ENCODE measurements around the gene MPP2. TPM values are rescaled to one million over a fixed set of nuclear protein-coding genes. Genes with fewer than 3 reads are reported as not detected.

MPP2 gene
- total and polyA plus RNA-seq, 4 donors, result 0.05 to 0.25 (median 0.09) TPM

- 90% methylated on average over 5 of the region's 5 CpGs for WGBS
- peaks cover 0 to 3% (median 0%) of the 10 kb centered on the region in 4 donors for H3K27me3 ChIP-seq (ENCODE audit: control insufficient read depth in 4 of 4, insufficient read depth in 4 of 4, low read length in 3 of 4)
- H3K36me3 ChIP-seq (ENCODE audit: control insufficient read depth in 4 of 4, insufficient read depth in 3 of 4, low read depth in 1 of 4, low read length in 3 of 4), result no peaks in the 10 kb centered on the region
- TF ChIP-seq HNF4G (IDR thresholded peaks at IDR 0.05) (no peak), ATF3 (IDR thresholded peaks at IDR 0.05) (no peak), ZBTB33 (IDR thresholded peaks at IDR 0.05) (no peak), TAF1 (conservative IDR thresholded peaks at IDR 0.05) (no peak)
- H3K4me3 ChIP-seq (ENCODE audit: low read depth in 1 of 3, low read length in 3 of 3), result no peak overlapping the region
- no peak overlapping the region for H3K27ac ChIP-seq (ENCODE audit: low read depth in 1 of 2, low read length in 2 of 2)
- H3K9me3 ChIP-seq (ENCODE audit: control insufficient read depth in 4 of 4, low read length in 3 of 4), result no peaks in the 10 kb centered on the region
- no peak overlapping the region for H3K9ac ChIP-seq (ENCODE audit: low read depth in 1 of 2, low read length in 2 of 2)
- DNase-seq (ENCODE audit: low spot score), result no peak
- no peaks in the 10 kb centered on the region for H3K4me1 ChIP-seq (ENCODE audit: control insufficient read depth in 4 of 4, insufficient read depth in 4 of 4, low read length in 3 of 4)
Measured at GRCh38 chr17:43891851-43892646, 15.3 kb downstream of the MPP2 start.

- Histone ChIP-seq H3K9me3 (ENCODE audit: control insufficient read depth in 4 of 4, low read length in 3 of 4) (no peaks in the 10 kb centered on the region), H3K36me3 (ENCODE audit: control insufficient read depth in 4 of 4, insufficient read depth in 3 of 4, low read depth in 1 of 4, low read length in 3 of 4) (no peaks in the 10 kb centered on the region), H3K4me3 (ENCODE audit: low read depth in 1 of 3, low read length in 3 of 3) (no peak overlapping the region), H3K9ac (ENCODE audit: low read depth in 1 of 2, low read length in 2 of 2) (no peak overlapping the region), H3K4me1 (ENCODE audit: control insufficient read depth in 4 of 4, insufficient read depth in 4 of 4, low read length in 3 of 4) (no peaks in the 10 kb centered on the region), H3K27ac (ENCODE audit: low read depth in 1 of 2, low read length in 2 of 2) (no peak overlapping the region), H3K27me3 (ENCODE audit: control insufficient read depth in 4 of 4, insufficient read depth in 4 of 4, low read length in 3 of 4) (no peaks in the 10 kb centered on the region)
- no peak for DNase-seq (ENCODE audit: low spot score)
- 90% methylated on average over 1 of the region's 1 CpG for WGBS
- TF ChIP-seq REST (IDR thresholded peaks at IDR 0.05), result no peak
- TF ChIP-seq GABPA (IDR thresholded peaks at IDR 0.05 in 1 of 2, conservative IDR thresholded peaks at IDR 0.05 in 1 of 2), result no peak
- no peak for TF ChIP-seq HNF4G (IDR thresholded peaks at IDR 0.05)
- no peak for TF ChIP-seq ZBTB33 (IDR thresholded peaks at IDR 0.05)
- TF ChIP-seq NR2F2 (IDR thresholded peaks at IDR 0.05), result no peak
- no peak for TF ChIP-seq FOXA2 (IDR thresholded peaks at IDR 0.05)
- TF ChIP-seq FOXA1 (IDR thresholded peaks at IDR 0.05), result no peak
Measured at GRCh38 chr17:43890240-43890639, 17.1 kb downstream of the MPP2 start.

Measured in liver (tissue), 9 donors.